Immature natural killer cell (primary cell): ENCODE measurements around the gene DNAJB14. TPM values are rescaled to one million over a fixed set of nuclear protein-coding genes. Genes with fewer than 3 reads are reported as not detected.

Experiments used
- DNase-seq, 3 donors: peaks; one replicate each; pipeline ENCODE4 v3.0.0; 2022; ENCODE audit warnings: mixed read lengths in 1 of 3
- H3K27ac Mint-ChIP-seq, 6 donors: one replicate each; pipeline ENCODE4 v1.8.0; 2020; ENCODE audit warnings: mixed read lengths in 6 of 6, mild to moderate bottlenecking in 5 of 6, inconsistent platforms in 4 of 6, moderate library complexity in 3 of 6
- H3K27me3 Mint-ChIP-seq, 3 donors: one replicate each; pipeline ENCODE4 v1.8.0; 2020 to 2021; ENCODE audit warnings: low read depth in 3 of 3, mild to moderate bottlenecking in 3 of 3, mixed read lengths in 3 of 3, moderate library complexity in 3 of 3, inconsistent platforms in 1 of 3
- H3K36me3 Mint-ChIP-seq, 3 donors: one replicate each; pipeline ENCODE4 v1.8.0; 2020; ENCODE audit warnings: mixed read lengths in 3 of 3, inconsistent platforms in 2 of 3, mild to moderate bottlenecking in 2 of 3
- H3K4me1 Mint-ChIP-seq, 2 donors: one replicate each; pipeline ENCODE4 v1.8.0; 2020; ENCODE audit warnings: inconsistent platforms in 2 of 2, mild to moderate bottlenecking in 2 of 2, mixed read lengths in 2 of 2, moderate library complexity in 1 of 2
- H3K4me3 Mint-ChIP-seq, 5 donors: one replicate each; pipeline ENCODE4 v1.8.0; 2020; ENCODE audit warnings: mild to moderate bottlenecking in 5 of 5, mixed read lengths in 5 of 5, inconsistent platforms in 3 of 5, moderate library complexity in 3 of 5
- H3K9me3 Mint-ChIP-seq, 6 donors: one replicate each; pipeline ENCODE4 v1.8.0; 2020; ENCODE audit warnings: mild to moderate bottlenecking in 6 of 6, mixed read lengths in 6 of 6, inconsistent platforms in 4 of 6, moderate library complexity in 3 of 6
- polyA plus RNA-seq, 3 donors: library from polyadenylated mRNA; unstranded; fragments of 300-500 nt; fragmentation: Illumina TruSeq; gene quantifications; one replicate each; pipeline ENCODE4 v1.2.3, GENCODE V29; 2021

Gene DNAJB14
- 10 to 100 TPM; 48.4 to 83.0 (median 53.4) TPM for polyA plus RNA-seq

DNA sequence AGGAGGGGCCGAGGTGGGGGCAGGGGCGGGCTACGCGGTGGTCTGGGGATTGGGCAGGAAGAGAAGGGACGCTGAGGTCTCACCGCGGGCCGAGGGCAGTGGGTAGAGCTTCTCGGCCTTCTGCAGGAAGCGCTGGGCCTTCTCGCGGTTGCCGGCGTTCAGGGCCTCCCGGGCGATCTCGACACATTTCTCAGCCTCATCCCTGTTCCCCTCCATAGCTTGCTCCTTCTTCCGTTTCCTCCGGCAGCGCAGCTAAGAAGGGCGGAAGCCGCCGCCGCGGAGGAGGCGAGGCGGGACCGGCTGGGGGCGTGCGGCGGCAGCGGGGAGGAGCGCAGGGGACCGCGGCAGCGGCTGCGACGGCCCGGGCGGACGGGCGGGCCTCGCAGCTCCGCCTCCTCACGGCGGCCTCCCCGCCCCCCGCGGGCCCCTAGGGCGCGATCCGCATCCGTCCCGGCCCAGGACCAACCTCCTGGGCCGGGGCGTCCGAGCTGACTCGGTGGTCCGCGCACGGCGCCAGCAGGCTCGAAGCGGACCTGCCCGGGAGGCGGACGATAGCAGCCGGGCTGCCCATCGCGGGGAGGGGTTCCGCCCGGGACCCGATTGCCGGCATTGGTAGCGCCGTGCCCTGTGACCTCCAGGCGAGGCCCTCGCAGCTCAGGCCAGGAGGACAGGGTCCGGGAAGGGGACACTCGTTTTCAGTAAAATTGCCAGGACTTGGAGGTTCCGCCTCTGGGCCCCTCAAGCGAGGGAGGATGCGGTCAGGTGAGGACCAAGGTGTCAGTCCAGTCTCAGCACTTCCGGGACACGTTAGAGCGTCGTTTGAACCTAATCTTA, at the start of gene DNAJB14:
DNAJB14 (minus strand) TSS at position 263 of the 834 bp plus-strand sequence; CDS start at position 216, 47 bp downstream.
- H3K27ac Mint-ChIP-seq = peak within 1 kb of the TSS in 5 of 6 donors; percentile 97 to 99 (median 99)
- peak within 1 kb of the TSS; percentile 96 to 100 (median 98) for H3K4me3 Mint-ChIP-seq
- no peaks in the 10 kb centered on the region for H3K9me3 Mint-ChIP-seq
- DNase-seq = peak; percentile 83 to 87 (median 86)
- peaks cover 4 to 12% (median 6%) of the 10 kb centered on the region in 3 donors for H3K27me3 Mint-ChIP-seq
- no peaks in the 10 kb centered on the region for H3K36me3 Mint-ChIP-seq
- peaks cover 41 to 51% of the 10 kb centered on the region in 2 donors for H3K4me1 Mint-ChIP-seq

DNA sequence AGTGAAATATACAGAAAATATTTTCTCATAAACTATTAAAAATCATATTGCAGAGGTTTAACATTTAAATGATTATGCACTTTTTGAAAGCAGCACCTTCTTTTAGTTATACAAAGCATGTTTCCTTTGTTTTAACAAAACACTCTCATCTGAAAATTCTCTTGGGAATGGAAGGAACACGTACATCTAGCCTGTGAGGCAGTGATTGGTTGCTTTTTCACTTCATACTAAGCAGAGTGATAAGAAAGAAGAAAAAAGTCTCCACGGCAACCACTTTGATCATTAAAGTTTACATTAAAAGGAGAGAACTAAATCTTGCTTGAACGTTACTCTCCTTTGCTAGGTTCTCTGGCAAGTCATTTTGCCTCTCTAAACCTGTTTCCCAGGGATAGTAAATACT, 45.3 kb upstream of the DNAJB14 start:
- peaks cover 4% of the 10 kb centered on the region in 3 donors for H3K27me3 Mint-ChIP-seq
- no peak overlapping the region for H3K4me3 Mint-ChIP-seq
- no peaks in the 10 kb centered on the region for H3K36me3 Mint-ChIP-seq
- no peaks in the 10 kb centered on the region for H3K9me3 Mint-ChIP-seq
- no peak for DNase-seq
- H3K4me1 Mint-ChIP-seq = no peaks in the 10 kb centered on the region
- H3K27ac Mint-ChIP-seq = no peak overlapping the region

DNA sequence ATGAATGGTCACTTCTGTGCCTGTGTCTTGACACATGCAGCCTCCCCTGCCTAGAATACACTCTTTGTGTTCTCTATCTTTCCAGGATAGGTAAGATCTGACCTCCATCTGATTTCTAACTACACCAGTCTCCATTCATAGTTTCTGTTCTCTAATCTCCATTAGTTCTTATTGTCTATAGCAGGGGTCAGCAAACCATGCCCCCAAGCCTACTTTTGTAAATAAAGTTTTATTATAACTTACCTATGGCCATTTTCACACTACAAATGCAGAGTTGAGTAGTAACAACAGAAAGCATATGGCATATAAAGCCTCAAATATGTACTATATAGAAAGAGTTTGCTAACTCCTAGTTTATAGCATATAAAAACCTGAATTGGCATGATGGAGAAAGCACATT, 41.3 kb upstream of the DNAJB14 start:
- DNase-seq = no peak
- Mint-ChIP-seq H3K4me1 (no peaks in the 10 kb centered on the region), H3K4me3 (no peak overlapping the region), H3K36me3 (no peaks in the 10 kb centered on the region), H3K27ac (no peak overlapping the region), H3K27me3 (peaks cover 1 to 4% (median 3%) of the 10 kb centered on the region in 3 donors), H3K9me3 (no peaks in the 10 kb centered on the region)

DNA sequence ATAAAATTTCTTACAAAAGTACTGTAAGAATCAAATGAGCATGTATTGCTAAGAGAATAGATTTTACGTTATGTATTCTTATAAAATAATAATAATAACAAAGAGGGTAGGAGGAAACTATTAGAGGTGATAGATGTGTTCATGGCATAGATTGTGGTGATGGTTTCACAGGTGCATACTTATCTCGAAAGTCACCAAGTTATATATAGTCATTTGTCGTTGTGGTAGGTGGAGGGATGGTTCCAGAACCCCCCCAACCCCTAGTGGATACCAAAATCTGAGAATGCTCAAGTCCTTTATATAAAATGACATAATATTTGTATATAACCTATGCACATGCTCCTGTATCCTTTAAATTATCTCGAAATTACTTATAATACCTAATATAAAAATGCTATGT, 40.4 kb upstream of the DNAJB14 start:
- peaks cover 1 to 5% (median 3%) of the 10 kb centered on the region in 3 donors for H3K27me3 Mint-ChIP-seq
- no peaks in the 10 kb centered on the region for H3K9me3 Mint-ChIP-seq
- no peaks in the 10 kb centered on the region for H3K4me1 Mint-ChIP-seq
- no peak overlapping the region for H3K4me3 Mint-ChIP-seq
- DNase-seq = no peak
- no peaks in the 10 kb centered on the region for H3K36me3 Mint-ChIP-seq
- no peak overlapping the region for H3K27ac Mint-ChIP-seq

DNA sequence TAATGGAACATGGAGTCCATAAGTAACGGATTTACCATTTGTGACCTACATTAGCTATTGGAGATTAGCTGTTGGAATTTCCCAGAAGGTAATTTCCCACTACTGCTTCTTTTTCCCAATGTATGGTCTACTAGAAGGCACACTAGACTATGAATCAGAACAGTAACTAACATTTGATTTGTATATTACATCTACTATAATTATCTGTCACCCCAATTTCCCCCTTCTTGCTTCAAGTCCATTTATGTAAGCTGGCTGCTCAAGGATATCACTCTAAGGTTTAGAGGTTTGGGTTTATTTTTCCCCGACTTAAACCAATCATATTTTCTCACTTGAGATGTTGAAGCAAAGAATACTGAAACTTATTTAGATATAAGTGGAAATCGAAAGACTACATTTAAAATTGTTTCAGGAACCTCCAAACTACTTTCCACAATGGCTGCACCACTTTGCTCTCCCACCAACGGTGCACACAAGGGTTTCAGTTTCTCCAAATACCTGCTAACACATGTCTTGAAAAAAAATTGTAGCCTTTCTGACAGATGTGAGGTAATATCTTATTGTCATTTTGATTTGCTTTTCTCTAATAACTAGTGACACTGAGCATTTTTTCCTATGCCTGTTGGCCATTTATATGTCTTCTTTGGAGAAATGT, 37.0 kb upstream of the DNAJB14 start:
- H3K4me3 Mint-ChIP-seq = no peak overlapping the region
- no peak overlapping the region for H3K27ac Mint-ChIP-seq
- DNase-seq = no peak
- H3K4me1 Mint-ChIP-seq = no peaks in the 10 kb centered on the region
- H3K36me3 Mint-ChIP-seq = no peaks in the 10 kb centered on the region
- no peaks in the 10 kb centered on the region for H3K9me3 Mint-ChIP-seq
- peaks cover 0 to 8% (median 2%) of the 10 kb centered on the region in 3 donors for H3K27me3 Mint-ChIP-seq

DNA sequence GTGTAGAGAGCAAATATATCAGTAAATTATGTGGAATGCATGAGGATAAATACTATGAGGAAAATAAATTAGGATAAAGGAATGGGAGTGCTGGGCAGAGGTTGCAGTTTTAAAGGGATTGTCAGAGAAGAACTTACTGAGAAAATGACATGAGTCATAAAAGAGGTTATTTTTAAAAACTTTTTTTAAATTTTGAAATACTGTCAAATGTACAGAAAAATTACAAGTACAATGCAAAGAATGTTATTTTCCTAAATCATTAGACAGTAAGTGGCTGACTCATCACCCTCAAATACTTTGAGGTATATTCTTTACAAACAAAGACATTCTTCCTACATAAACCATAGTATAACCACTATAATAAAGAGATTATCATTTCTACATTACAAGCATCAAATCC, 33.5 kb upstream of the DNAJB14 start:
- Mint-ChIP-seq H3K27me3 (peaks cover 0 to 12% (median 2%) of the 10 kb centered on the region in 3 donors), H3K4me1 (no peaks in the 10 kb centered on the region), H3K27ac (no peak overlapping the region), H3K36me3 (peaks cover 0 to 1% (median 0%) of the 10 kb centered on the region in 3 donors), H3K9me3 (no peaks in the 10 kb centered on the region), H3K4me3 (no peak overlapping the region)
- no peak for DNase-seq

DNA sequence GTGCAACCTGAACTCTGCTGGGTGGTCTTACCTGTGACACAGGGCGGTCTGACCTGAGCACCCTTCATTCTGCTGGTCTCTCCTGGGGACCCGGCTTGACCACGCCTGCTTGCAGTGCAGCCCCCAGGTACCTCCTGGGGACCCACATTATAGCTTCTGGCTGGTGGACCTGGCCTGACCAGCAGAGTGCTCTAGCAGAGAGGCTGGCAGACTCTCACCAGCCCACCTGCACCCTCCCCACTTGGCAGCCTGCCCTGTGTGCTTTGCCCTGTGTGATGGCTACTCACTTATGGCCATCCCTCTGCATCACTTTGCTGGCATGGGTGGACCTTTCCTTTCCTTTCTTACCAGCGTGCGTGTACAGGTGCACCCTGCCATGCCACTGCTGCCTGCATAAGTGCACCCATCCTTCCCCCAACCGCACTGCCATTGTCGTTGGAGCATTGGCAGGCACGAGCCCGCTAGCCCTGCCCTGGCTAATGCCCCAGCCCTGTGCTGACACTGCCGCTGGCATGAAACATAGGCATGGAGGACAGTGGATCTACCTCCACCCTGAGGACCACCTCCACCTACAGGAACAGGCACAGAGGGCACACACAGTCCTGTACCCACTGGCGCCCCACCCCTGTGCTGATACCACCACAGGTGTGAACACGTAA, 25.2 kb upstream of the DNAJB14 start:
- no peak overlapping the region for H3K27ac Mint-ChIP-seq

DNA sequence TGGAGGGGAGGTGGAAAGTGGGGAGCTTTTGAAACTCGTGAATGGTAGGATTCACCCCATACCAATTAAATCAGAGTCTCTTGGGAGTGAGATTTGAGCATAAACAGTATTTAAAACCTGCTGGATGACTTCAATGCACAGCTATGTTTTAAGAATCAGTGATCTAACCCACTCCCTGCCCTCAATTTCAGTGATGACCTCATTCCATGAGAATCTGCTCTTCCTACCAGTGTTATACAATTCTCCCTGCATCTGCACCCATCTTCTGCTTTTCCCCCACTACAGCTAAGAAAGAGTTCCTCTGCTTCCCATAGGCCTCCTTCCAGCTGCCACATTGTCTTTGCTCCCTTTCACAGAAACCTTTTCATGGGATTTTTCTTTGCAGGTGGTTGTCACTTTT, 21.9 kb upstream of the DNAJB14 start:
- H3K4me3 Mint-ChIP-seq = no peak overlapping the region
- H3K27ac Mint-ChIP-seq = no peak overlapping the region
- H3K9me3 Mint-ChIP-seq = peaks cover 0 to 2% (median 0%) of the 10 kb centered on the region in 6 donors
- no peak for DNase-seq
- peaks cover 8 to 25% of the 10 kb centered on the region in 2 donors for H3K4me1 Mint-ChIP-seq
- peaks cover 0 to 10% (median 0%) of the 10 kb centered on the region in 3 donors for H3K36me3 Mint-ChIP-seq
- peaks cover 2 to 10% (median 2%) of the 10 kb centered on the region in 3 donors for H3K27me3 Mint-ChIP-seq

More for the DNA sequence above, 25.2 kb upstream of the DNAJB14 start:
- no peak for DNase-seq
- no peaks in the 10 kb centered on the region for H3K4me1 Mint-ChIP-seq
- peaks cover 0 to 10% (median 4%) of the 10 kb centered on the region in 3 donors for H3K36me3 Mint-ChIP-seq
- H3K27me3 Mint-ChIP-seq = peaks cover 2 to 23% (median 4%) of the 10 kb centered on the region in 3 donors
- H3K9me3 Mint-ChIP-seq = peaks cover 0 to 5% (median 0%) of the 10 kb centered on the region in 6 donors
- H3K4me3 Mint-ChIP-seq = no peak overlapping the region

DNA sequence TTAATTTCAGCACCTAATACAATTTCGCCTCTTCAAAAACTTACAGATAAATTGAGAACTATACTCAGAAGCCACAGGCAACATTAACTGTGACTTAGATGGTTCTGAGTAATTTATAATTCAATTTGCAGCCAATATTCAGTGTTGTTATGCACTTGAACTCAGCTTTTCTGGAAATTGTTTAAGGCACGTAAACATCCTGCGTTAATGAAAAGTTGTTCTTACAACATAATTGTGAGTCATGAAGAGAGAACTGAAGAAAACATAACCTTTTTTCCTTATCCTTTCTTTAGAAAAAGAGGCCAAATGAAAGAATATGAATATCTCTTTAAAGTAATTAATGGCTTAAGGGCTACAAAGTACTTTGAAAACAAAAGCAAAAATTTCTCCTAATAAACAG, 20.3 kb upstream of the DNAJB14 start:
- Mint-ChIP-seq H3K36me3 (peaks cover 0 to 3% (median 0%) of the 10 kb centered on the region in 3 donors), H3K4me1 (peaks cover 8 to 25% of the 10 kb centered on the region in 2 donors), H3K27ac (no peak overlapping the region), H3K9me3 (peaks cover 0 to 2% (median 0%) of the 10 kb centered on the region in 6 donors), H3K4me3 (peak overlapping the region in 1 of 5 donors; percentile 1), H3K27me3 (peaks cover 0 to 2% (median 1%) of the 10 kb centered on the region in 3 donors)
- no peak for DNase-seq

DNA sequence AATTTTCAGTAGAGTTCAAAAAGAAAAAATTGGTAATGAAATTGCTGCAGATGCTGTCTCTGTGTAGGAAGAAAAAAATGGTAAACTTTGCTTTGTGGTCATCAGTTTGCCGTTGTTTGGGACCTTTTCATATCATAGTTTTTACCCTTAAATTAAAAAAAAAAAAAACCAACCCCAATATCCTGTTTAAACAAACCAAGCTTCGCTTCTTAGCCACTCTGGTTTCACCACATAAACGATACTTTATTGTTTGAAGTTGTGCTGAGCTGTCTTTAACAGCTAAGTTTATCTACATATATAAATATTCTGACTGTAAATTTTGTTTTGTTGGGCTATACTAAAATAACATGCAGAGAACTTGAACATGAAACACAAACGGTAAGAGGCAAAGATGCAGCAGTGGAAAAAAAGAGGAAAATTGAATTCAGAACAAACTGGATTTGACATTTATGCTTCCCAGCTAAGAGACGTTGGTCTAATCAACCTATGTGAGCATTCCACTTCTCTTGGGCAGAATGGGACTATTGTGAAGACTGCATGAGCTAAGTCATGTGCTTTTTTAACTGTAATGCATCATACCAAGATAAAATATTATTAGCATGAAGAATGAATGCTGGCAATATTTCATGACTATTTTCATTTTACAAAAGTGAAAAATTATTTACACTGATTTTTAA, 19.4 kb upstream of the DNAJB14 start:
- Mint-ChIP-seq H3K4me3 (peak overlapping the region in 4 of 5 donors; percentile 12 to 61 (median 16)), H3K9me3 (peaks cover 0 to 2% (median 0%) of the 10 kb centered on the region in 6 donors), H3K36me3 (peaks cover 0 to 3% (median 0%) of the 10 kb centered on the region in 3 donors), H3K27me3 (peaks cover 0 to 2% (median 0%) of the 10 kb centered on the region in 3 donors), H3K27ac (peak overlapping the region in 2 of 6 donors; percentile 14 to 37), H3K4me1 (peaks cover 8 to 25% of the 10 kb centered on the region in 2 donors)
- peak in 1 of 3 donors; percentile 19 for DNase-seq

DNA sequence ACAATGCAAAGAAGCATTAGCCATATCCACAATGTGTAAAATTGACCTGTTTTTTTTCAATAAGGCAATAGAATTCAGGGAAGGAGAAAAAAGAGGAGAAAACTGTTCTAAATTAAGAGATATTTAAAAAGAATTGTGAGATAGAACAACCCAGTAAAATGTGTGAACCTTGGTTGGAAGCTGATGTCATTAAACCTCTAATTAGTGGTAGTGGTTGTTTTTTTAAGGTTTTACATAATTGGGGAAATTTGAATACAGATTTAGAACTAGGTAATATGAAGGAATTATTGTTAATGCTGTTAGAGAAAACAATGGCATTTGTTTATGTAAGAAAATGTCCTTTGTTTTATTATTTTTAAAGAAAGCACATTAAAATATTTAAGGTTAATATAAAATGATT, 18.8 kb upstream of the DNAJB14 start:
- Mint-ChIP-seq H3K27me3 (peaks cover 0 to 2% (median 0%) of the 10 kb centered on the region in 3 donors), H3K4me1 (peaks cover 8 to 25% of the 10 kb centered on the region in 2 donors), H3K9me3 (peaks cover 0 to 2% (median 0%) of the 10 kb centered on the region in 6 donors), H3K27ac (no peak overlapping the region), H3K4me3 (peak overlapping the region in 4 of 5 donors; percentile 1 to 48 (median 24)), H3K36me3 (peaks cover 0 to 3% (median 0%) of the 10 kb centered on the region in 3 donors)
- no peak for DNase-seq

DNA sequence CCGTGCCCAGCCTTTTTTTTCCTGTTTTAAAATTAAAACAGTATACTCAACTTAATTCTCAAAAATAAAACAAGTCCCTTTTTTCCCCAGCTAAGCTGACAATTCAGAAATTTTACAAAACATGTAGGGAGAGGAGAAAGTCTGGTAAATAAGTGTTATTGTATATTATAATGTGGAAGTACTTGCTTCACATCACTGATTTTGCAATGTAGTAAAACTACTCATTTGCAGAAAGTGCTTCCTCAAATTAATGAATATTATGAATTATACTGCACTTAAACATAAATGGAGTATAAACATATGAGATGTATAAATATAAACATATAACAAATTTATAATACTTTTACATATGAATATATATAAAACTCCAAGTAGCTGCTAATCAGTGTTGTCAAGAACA, 15.3 kb upstream of the DNAJB14 start:
- Mint-ChIP-seq H3K9me3 (peaks cover 0 to 2% (median 0%) of the 10 kb centered on the region in 6 donors), H3K27ac (no peak overlapping the region), H3K4me1 (peaks cover 8 to 25% of the 10 kb centered on the region in 2 donors), H3K4me3 (no peak overlapping the region), H3K36me3 (peaks cover 0 to 12% (median 4%) of the 10 kb centered on the region in 3 donors), H3K27me3 (peaks cover 0 to 2% (median 2%) of the 10 kb centered on the region in 3 donors)
- DNase-seq = no peak

DNA sequence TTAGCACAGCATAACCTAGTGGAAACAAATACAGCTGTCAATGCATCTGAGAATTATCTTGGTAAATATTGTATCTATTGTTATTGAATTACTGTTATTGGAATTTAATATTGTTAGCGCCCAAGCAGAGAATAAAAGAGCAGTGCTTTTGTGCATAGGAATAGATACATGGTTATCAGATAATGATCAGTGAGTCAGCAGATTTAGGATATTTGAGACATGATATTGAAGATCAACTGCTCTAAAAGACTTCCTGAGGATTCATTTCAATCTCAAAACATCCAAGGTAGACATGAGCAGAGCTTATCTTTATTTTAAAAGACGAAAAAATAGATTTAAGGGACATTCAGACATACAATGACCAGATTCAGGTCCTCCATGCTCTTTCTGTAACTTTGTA, 14.2 kb upstream of the DNAJB14 start:
- no peak for DNase-seq
- H3K36me3 Mint-ChIP-seq = peaks cover 0 to 12% (median 8%) of the 10 kb centered on the region in 3 donors
- no peak overlapping the region for H3K4me3 Mint-ChIP-seq
- H3K4me1 Mint-ChIP-seq = peaks cover 4 to 16% of the 10 kb centered on the region in 2 donors
- H3K27me3 Mint-ChIP-seq = peaks cover 2 to 3% (median 2%) of the 10 kb centered on the region in 3 donors
- no peak overlapping the region for H3K27ac Mint-ChIP-seq
- H3K9me3 Mint-ChIP-seq = peaks cover 0 to 2% (median 0%) of the 10 kb centered on the region in 6 donors
